ENCODE results near the gene AFAP1L2.

Gene AFAP1L2

DNA sequence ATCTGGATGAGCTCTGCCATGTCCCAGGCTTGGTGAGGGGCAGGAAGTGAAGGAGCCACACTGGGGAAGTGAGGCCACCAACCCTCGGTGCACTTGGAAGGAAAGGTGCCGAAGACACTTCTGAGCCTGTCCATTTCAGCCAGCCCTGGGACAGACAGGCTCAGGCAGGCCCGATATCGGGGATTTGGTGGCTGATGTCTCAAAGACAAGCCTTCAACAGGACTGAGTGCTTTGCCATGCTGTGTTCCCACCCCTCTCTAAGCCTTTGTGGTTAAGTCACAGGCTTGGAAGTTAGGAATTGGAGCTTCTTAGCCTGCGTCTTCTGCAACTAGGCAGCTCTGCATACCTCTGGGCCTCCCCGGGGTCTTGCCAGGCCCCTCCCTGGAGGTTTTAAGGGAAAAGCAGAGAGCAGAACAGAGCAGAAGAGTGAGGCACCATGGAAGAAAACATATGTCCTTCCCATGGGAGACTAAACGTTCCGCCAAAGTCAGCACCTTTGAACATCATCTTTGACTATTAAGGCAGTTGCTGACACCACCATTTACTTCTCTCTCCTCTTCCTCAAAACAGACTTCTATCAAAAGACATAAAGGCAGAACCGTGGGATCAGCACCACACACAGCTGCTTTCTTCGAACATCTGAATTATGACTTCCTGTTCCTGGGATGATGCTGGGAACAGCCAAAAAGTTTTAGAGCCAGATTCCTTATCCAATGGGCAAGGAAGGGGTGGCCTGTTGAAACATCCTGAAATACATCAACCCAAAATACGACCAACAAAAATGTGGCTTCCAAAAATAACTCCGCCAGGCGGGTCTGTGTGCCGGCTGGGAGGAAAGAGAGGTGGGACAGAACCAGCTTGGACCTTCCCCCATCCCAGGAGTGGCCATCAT, 71.8 kb downstream of the AFAP1L2 start:
- DNase-seq, result no peak

DNA sequence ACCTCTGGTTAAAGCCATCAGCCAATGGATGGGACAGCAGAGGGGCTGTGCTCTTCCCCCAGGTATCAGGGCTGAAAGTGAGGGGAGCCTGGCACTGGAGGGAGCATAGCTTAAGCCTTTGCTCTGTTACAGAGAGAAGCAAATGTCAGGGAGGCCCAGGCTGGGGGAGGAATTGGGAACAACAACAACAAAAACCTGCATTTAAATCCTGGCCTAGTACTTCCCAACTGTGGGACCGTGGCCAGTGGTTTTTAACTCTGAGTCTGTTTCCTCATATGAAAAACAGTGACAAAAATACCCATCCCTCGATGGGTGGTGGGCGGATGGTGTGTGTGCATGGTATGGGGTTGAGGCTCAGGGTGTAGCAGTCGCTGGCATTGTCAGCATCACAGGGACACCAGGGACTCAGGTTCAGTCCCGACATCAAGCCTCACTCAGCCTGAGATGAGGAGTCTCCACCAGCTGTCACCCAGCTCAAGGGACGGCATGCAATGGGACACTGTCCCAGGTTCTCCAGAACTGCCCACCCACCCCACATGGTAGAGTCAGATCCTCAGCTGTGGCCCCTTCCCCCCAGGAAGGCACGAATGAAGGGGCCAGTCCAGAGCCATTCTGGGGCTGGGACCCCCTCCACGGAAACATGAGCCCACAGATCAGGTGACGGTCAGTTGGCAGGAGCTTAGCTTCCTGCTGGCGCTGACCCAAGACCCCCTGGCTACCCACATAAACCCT, 74.5 kb downstream of the AFAP1L2 start:
- no peak for DNase-seq

DNA sequence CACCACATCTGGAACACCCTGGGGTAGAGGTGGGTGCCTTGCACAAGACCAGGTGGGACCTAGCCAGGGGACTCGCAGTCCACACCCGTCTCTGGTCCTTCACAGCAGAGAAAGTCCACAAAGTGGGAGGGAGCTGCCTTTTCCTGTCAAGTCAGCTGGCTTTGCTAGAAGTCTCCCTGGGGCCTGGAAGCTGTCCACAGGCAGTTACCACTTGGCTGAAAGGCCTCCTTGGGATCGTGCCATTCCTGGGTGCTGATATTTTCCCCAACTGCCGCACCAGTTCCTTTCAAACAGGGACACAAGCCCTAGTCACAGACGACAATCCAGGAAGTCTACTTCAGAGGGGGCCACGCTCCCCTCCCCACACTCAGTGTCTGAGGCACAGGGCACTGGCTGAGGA, 75.4 kb downstream of the AFAP1L2 start:
- DNase-seq, result no peak

DNA sequence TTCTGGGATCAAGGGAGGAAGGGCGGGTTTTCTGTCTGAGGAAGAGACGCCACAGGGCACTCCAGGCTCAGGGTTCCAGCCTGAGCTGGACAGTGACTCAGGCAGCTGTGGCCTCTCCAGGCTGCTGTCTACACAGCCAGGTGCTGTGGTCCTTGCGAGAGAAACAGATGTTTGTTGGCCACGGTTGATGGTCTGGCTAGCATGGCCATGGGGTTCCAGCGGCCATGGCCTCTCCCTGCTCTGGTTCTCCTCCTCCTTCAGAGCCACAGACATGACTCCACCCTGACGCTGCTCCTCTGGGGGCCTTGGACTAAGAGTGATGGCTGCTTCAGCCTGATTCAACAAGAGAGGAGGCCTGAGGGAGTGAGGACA, 75.9 kb downstream of the AFAP1L2 start:
- no peak for DNase-seq

DNA sequence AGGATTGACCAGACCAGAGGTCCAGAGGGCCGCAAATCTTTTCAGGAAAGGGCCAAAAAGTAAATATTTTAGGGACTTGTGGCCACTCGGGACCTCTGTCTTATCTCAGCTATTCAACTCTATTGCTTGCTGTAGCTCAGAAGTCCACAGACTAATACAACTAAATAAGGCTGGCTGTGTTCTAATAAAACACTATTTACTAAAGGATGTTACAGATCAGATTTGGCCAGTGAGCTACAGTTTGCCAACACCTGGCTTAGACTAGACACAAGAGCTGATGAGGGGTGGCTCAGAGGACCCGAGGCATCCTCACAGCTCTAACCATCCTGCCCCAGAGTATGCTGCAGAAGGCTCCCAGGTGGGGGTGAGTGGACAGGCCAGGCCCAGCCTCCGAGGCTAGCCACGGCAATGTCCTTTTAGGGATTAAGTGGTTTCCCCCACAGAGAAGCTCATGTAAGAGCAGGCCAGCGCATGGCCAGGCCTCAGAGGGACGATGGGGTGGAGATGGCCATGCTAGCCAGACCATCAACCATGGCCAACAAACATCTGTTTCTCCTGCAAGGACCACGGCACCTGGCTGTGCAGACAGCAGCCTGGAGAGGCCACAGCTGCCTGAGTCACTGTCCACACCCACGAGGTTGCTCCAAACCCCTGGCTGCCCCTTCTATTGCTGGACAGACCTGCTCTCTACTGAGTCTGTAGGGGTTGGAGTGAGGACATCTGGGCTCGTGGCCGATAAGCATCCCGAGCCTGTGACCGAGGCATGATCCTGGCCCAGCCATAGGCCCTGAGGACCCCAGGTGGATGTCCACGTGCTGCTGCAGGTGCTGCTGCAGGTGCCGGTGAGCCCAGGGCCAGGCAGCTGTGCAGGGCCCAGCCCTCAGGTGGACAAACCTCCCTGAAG, 76.5 kb downstream of the AFAP1L2 start:
- no peak for DNase-seq

DNA sequence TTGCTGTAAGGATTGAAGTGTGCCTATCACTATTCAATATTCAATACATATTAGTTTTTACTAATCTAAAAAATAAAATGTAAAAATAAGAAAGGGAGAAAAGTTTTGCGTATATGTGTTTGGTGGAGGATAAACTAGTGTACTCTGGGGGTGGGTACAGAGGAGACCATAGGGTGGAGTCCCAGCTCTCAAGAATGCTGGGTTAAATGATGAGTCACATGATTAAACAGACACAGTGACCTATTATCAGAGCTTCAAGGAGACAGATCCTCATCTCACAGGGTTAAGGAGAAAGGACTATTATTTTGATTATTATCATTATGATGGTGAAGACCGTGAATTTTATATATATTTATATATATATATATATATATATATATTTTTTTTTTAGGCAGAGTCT, 77.5 kb downstream of the AFAP1L2 start:
- no peak for DNase-seq

DNA sequence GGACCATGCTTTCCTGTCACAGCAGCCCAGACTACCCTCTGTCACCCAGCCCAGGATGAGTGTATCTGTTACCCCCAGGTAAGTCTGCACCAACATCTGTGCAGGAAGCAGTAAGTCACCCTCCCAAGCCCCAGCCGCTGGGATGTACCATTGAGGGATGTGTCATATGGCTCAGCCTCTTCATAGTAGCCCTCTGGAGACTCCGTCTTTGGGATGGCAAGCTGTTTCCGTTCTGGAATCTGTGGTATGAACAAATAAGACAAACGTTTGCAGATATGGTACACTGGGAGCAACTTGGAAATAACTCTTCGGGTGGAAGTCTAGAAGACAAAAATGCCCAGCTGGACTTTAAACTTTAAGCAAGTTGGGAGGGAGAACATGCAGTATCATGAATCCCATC, 81.3 kb downstream of the AFAP1L2 start:
- DNase-seq, result no peak

DNA sequence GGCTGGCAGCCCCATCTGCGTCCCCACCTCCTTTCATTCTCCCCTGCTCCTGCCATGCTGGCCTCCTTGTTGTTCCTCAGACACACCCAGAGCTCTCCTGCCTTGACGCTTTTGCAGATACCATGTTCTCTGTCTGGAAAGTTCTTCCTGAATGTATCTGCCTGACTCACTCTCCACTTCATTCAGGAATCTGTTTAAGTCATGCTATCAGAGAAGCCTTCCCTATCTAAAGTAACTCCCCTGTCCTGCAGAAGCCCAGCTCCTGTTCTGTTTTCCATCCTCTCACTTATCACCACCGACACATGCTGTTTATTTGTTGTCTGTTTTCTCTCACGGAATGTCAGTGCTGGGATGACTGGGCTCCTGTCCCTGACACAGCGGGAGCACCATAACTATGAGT, 82.0 kb downstream of the AFAP1L2 start:
- DNase-seq, result no peak

DNA sequence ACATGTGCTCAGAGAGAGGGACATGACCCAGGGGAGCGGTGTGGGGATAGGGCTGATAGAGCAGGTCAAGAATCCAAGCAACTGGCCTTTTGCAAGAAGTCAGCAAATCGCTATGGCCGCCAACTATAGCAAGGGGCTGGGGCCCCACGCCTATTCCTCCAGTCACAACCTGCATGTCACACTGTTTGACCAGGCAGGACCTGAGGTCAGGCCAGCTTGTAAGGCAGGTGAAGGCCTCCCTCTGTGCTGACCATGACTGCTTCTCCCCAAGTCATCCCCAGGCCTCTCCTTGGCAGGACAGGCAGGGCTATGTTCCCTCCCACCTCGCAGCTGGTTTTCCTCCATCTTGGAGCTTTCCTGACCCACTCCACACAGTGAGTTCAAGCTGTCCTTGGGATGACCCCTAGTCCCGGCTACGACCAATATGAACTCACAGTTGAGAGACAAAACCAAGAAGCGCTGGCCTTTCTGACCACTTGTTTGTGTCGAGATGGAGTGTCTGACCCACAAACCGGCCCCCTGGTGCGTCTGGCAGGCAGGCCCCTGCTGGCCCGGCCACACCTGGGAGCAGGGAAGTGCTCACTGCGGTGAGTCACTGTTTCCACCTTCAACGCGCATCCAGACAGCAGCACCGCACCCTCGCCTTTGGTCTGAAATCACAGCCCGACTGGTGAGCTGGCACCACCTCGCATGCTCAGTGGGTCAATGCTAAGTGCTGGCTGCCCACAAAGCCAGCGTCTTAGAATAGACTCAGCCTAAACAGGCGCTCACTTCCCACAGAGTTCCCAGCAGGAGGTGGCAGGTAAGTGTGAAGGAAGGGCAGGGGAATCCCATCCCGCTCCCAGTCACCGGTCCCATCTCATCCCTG, 83.8 kb downstream of the AFAP1L2 start:
- no peak for DNase-seq

DNA sequence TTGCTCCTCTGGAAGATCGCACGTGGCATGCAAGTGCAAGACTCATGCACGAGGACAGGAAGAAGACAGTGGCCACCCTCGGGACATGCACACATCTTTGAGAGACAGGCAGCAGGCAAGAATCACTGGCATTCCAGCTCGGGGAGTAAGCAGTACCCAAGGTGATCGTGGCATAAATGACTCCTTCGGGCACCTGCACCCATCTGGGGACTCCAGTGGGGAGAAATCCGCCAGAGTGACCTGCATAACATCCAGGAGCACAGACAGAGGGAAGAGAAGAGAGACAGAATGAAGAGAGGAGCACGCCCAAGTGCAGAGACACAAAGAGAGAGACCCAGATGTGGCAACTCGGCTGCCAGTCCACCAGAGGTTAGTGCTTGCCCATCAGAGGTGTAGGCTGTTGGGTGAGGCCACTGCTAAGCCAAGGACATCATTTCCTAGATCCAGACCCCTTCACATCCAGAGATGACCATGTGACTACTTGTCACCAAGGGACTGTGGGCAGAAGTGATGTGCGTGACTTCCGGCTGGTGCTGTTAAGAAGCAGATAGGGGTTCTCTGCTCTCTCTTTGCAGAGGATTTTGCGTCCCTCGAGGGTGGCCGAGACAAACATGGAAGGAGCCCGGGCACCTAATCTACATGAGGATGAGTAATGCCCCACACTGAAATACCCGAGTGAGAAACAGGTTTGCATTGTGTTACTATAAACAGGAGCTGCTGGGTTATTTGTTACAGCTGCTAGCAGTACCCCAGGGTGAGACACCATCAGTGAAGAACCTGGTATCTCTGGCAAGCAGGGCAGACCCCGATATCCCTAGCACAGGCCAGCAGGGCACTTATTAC, 84.7 kb downstream of the AFAP1L2 start:
- no peak for DNase-seq

DNA sequence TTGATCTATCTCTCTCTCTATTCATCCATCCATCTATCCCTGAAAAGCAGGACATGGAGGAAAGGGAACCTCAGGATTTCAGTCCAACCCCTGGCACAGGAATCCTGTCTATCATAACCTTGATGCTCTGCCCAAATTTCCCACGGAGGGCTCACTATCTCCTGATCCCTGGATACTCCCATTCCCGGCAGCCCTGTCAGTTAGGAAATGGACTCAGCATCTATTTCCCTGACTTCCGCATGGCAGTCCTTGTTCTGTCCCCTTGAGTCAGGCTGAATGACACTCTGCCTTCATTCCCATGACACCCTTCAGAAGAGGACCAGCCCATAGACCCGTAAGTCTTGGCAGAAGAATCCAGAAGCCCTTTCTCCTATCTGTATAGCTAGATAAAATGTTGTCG, 87.6 kb downstream of the AFAP1L2 start:
- DNase-seq, result no peak

DNA sequence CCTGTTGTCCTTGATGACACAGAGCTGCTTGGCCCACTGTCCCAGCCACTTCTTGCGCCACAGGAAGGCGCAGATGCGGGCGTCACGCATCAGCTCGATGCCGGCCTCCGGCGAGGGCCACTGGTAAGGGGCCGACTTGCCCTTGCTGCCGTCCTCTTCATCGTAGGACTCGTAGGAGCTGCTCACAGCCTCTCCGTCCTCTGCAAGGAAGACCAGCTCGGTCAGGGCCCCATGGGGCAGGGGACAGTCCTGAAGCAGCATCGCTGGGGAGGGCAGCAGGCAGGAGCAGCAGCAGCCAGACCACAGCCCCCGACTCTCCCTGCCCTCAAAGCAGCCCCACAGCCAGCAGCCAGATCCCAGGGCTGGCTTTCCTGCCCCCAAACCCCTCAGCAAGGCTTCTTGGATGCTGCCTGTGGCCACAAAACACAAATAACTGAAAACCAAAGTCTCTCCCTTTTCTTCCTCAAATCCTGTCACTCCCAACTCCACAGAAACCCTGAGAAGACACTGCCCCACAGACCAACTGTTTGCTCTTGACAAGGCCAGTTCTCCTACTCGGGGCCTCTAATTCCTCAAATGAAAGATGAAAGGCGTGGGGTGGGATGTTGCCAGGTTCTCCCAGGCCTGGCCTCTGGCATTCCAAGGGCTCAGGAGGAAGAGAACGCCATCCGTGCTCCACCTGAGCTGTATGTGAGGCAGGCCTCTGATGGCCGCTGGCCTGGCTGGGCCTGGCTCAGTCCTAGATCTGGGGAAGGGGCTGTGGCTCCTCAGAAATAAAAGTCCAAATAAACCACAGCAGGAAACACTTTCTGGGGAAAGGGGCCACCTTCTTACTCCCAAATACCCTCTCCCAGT, 88.5 kb downstream of the AFAP1L2 start:
- no peak for DNase-seq

DNA sequence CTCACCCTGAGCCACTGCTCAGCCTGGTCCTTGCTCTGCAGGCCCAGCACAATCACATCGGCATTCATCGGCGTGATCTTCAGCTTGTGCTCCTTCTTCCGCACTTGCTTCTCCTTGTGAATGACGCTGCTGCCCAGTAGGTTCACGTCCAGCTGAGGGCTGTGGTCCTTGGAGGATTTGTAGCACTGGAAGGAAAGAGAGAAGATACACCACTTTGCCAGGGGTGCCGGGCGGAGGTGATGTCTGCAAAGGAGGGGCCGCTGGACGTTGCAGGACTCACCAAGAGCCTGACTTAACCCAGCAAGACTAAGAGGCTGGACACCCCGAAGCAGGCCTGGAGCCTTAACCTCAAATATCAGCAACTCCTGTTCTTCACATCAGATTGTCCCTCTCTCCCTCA, 90.4 kb downstream of the AFAP1L2 start:
- no peak for DNase-seq

DNA sequence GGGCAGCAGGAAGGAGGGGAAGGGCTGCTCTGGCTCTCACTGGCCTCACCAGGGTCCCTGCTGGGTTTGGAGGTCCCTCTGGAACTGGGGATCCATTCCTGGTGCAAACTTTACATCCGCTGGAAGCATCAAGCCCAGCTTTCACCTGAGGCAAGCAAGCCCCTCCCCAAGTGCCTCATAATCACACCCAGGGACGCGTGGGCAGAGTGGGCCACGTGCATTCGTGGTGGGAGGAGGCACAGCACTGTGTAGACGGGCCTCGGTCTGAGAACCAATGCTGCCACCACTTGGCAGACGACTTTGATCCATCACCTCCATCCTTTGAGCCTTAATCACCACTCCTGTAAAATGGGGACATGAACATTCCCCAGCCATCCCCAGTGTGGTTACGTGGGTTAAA, 91.2 kb downstream of the AFAP1L2 start:
- no peak for DNase-seq

DNA sequence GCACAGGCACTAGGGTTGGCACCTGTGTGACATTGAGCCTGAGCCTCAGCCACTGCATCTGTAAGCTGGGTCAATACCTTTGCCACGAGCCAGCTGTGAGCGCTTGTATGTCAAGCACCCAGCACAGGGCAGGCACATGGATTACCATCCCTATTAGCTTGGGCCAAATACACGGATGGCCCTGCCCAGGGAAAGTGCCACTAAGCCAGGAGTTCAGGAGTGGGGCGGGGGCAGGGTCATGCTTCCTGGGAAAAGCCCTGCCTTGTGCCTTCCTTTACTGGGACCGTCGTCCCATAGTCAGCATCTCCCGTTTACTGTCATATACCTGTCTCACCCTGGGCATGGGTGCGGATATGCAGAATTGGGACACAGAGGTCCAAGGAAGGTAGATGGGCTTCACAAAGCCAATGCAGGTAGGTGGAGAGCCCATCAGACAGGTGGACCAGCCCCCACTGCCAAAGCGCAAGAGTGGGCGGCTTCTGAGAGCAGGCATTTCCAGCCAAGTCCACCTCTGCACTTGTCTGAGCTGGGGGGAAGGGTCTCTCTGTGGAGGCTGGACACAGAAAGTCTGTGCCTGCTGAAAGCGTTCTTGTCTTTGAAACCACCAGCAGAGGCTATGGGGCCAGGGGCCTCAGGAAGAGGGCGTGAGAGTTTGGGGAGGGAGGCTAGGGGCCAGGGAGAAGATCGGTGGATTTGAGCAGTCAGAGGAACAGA, 92.6 kb downstream of the AFAP1L2 start:
- DNase-seq, result no peak

DNA sequence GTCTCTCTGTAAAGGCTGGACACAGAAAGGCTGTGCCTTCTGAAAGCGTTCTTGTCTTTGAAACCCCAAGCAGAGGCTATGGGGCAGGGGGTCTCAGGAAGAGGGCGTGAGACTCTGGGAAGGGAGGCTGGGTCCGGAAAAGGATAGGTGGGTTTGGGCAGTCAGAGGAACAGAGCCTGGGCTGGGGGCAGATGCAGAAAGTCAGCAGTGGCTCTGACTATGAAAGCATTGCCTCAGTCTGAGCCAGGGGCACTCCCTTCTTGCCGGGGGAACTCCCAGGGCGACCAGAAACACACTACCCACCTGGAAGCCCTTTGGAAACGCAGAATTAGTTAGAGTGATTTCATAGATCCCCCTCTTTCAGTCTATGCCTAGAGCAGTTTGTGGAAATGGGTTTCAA, 93.3 kb downstream of the AFAP1L2 start:
- no peak for DNase-seq

DNA sequence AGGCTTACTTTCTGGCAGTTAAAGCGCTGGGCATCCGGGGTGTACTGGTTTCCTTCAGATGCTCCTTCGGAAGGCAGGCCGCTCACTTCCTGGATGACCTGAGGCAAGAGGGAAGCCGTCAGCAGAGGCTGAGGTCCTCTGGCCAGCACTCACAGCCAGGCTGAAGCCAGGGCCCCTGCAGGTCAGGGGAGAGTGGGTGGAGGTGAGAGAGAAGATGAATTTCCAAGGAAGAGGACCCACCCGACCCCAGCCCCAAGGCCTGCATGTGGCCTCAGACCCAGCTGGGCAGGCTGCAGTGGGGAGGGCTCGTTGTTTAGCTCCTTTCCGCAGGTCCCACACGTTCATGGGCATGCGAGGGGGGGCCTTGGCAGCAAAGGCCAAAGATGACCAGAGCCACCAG, 94.0 kb downstream of the AFAP1L2 start:
- no peak for DNase-seq

DNA sequence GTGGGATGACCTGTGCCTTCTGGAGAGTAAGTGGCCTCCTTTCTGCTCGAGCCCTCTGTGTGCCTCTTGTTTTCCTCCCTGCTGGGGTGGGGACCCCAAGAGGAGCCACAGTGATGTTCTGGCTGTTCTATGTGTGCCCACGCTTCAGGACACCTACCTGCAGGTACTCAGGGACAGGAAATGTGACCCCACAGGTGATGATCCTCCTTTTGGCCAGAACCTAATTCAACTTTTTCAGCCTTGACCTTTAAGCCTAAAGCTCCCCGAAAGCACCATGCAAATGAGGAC, 95.0 kb downstream of the AFAP1L2 start:
- no peak for DNase-seq

DNA sequence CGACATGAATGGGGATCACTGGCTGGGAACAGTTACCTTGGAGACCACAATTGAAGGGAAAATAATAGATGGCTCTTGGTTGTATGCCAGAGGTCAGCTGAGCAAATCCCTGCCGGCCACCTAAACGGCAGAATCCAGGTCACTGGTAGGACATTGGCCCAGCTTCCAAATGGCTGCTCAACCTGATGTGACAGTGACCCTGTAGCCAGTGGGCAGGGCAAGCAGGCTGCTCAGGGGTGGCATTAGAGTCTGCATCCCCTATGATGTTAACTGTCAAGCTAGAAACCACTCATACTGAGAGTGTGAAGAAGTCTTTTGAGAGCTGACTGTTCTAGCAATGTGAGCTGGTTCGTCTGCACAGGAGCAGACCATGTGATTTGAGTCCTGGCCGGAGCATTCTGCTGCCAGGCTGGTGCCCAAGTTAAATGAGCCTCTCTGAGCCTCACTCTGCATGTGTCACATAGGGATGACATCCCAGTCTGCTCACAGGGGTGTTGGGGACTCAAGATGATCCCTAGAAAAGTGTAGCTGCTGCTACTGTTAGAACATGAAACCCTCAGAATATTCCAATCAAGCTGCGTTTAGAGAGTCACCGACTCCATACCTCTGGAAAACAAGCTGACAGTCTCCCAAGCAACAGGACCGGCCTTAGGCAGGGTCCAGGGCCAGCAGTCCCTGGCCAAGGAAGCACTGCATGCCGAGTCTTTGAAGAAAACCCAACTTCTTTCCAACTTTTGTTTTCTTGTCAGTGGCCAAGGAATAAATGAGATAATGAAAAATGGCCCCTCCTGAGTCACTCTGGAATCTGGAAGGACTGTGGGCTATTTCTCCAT, 95.6 kb downstream of the AFAP1L2 start:
- no peak for DNase-seq

All from activated naive CD4-positive, alpha-beta T cell (primary cell).